Measurements from ENCODE around the gene TBC1D2.

- TF ChIP-seq CTCF (IDR thresholded peaks at IDR 0.05; ENCODE audit: low read depth, low read length, missing input control) (no peak), REST (IDR thresholded peaks at IDR 0.05) (no peak), MAX (IDR thresholded peaks at IDR 0.05) (no peak), RAD21 (IDR thresholded peaks at IDR 0.05) (no peak), ATF3 (IDR thresholded peaks at IDR 0.05) (no peak), EGR1 (IDR thresholded peaks at IDR 0.05; ENCODE audit: low read depth in 2 of 2) (no peak), JUND (IDR thresholded peaks at IDR 0.05) (no peak), SP1 (IDR thresholded peaks at IDR 0.05) (no peak), ZBTB33 (IDR thresholded peaks at IDR 0.05) (no peak)
Measured at GRCh38 chr9:98236901-98237487, 18.5 kb downstream of the TBC1D2 start.

Data from liver (tissue), 3 donors.